Sciatic nerve (tissue), 2 donors: ENCODE data around the gene COL25A1. TPM values are rescaled to one million over a fixed set of nuclear protein-coding genes. Genes with fewer than 3 reads are reported as not detected.

ENCODE experiments used
- ATAC-seq: fragments of 200-7000 bp; cut with Tn5 transposase; one replicate; pipeline ENCODE4 v1.9.1; 2020; ENCODE audit warnings: mild to moderate bottlenecking, moderate library complexity
- DNase-seq: peaks from one replicate; pipeline ENCODE4 v3.0.0-alpha.2; 2020; ENCODE audit warnings: low spot score
- intact Hi-C: fragments of 100-400 bp; cut with DNase I; formaldehyde crosslinking; loops from one replicate; pipeline ENCODE4 v1.14.2; 2022
- total RNA-seq: library from RNA; stranded (reverse); fragmentation: NEBNext Ultra II Directional; extraction: Animal tissue kit (Norgen Biotek cat#: 25700); gene quantifications from one replicate; pipeline ENCODE4 v1.2.1, GENCODE V29; 2021
- donor health status: DM: no; HTN: no; CAD: no.
- donor health status: DM: no; HTN: no; CAD: no.

Gene COL25A1
- total RNA-seq, result 6.2 TPM

DNA sequence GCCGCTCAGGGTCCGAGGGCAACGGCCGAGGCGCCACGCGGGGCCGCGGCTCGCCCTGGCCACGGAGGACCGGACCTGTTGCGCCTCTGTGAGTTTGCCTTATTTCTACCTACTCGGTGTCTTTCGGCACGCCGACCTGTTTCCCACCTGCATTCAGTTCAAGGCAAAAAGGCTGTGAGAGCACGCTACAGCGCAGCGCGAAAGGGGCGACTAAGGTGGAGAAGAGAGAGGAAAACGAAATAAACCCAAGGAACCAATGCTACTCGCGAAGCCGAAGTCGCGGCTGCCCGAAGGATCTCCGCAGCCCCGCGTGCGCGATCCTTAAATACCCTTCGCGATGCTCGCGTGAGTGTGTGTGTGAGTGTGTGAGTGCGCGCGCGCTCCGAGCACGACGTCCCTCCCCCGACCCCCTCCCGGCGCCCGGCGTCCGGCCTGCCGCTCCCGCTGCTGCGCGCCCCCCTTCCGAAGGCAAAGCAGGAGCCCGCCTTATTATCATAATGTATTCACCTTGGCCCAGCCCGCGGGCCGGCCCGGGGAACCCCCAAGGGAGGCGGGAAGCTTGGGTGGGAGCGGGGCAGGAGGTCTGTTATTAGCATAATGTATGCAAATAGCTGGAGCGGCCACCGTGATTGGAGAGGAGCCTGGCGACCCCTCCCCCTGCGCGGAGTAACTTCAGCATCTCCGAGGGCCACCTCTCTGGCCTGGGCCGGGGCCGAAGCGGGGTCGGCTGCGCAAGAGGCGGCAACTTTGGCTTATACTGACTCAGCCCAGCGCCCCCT, at the start of gene COL25A1:
Gene COL25A1 (minus strand): TSS at position 298 of the 779 bp plus-strand sequence.
- DNase-seq (peak; percentile 69), ATAC-seq (peak; percentile 74)
- intact Hi-C loops, result no loop called here

DNA sequence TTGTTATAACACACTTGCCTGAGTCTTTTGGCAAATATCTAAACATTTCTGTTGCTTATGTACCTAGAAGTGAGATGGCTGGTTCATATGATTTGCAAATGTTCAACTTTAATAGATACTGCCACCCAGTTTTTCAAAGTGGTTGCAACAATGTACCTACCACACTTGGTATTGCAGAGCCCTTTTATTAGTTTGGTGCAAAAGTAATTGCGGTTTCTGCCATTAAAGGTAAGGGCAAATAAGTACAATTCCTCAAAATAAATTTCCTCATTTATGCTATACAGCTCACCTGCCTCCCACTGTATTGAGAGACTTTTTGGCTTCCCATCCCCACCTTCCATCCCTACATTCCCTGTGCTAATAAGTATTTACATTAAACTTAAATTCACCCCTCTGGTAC, 47.7 kb upstream of the COL25A1 start:
- intact Hi-C loops, result no loop called here
- DNase-seq, result no peak
- no peak for ATAC-seq

DNA sequence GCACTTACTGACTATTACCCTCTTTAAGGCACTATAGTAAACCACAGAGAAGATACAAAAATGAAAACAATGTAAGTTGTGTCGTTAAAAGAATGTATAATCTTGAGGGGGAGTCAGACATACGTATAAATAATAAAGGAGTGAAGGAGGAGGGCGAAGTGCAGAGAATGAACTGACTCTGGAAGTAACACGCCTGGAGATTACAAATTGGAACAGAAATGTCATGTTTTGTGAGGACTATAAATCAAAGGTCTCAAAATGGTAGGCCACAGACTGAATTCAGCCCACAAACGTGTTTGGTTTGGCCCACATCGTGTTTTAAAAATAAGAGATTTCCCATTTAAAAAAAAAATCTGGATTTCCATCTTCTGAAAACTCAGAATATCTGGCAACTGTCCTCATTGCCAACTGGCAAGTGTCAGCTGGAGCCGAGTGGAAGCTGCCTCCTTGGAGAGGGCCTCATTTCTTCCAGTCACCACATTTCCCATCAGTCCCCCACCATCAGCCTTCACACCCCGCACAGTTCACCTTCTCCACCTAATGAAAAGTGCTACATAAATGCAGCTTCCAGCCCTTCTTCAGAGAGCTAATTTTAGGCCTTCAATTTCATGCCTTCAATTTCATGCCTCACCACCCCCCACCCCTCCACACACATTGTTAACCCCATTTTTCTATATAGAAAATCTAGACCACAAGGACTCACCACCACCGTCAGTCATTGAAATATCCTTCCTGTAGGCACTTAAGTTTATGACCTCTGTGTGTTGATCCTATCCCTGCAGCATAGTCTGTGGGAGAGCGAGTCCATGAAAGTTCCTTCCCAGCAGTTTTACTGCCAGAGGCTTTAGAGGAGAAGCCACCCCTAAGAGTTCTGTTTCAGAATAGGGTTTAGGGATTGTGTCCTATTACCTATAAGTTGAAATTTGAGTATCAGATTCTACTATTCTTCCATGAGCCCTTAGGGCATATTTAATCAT, 32.0 kb upstream of the COL25A1 start:
- intact Hi-C loops, result no loop called here
- DNase-seq (no peak), ATAC-seq (peak; percentile 49)

GRCh38 chr4:109332926-109333464, 30.5 kb upstream of the COL25A1 start:
- ATAC-seq (no peak), DNase-seq (no peak)
- intact Hi-C loops, result no loop called here

- intact Hi-C loops, result no loop called here
- ATAC-seq (no peak), DNase-seq (no peak)
Observed at GRCh38 chr4:109327641-109328040, 25.2 kb upstream of the COL25A1 start.

- DNase-seq (no peak), ATAC-seq (no peak)
- intact Hi-C loops, result no loop called here
Observed at GRCh38 chr4:109325698-109326097, 23.2 kb upstream of the COL25A1 start.

DNA sequence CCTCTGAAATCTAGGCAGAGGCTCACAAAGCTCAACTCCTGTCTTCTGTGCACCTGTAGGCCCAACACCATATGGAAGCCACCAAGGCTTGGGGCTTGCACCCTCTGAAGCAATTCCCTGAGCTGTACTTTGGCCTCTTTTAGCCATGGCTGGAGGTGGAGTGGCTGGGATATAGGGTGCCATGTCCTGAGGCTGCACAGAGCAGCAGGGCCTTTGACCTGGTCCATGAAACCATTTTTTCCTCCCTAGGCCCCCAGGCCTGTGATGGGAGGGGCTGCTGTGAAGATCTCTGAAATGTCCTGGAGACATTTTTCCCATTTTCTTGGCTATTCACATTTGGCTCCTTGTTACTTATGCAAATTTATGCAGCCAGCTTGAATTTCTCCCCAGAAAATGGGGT, 20.9 kb upstream of the COL25A1 start:
- DNase-seq, result no peak
- intact Hi-C loops, result loop anchor here (2.0 kb wide), 1 partner anchor 25 kb away; no protein-coding TSS in a partner anchor
- no peak for ATAC-seq

GRCh38 chr4:109321232-109321631, 18.8 kb upstream of the COL25A1 start:
- intact Hi-C loops, result no loop called here
- DNase-seq (no peak), ATAC-seq (no peak)

- intact Hi-C loops, result no loop called here
- DNase-seq (no peak), ATAC-seq (no peak)
Observed at GRCh38 chr4:109319684-109320083, 17.2 kb upstream of the COL25A1 start.

DNA sequence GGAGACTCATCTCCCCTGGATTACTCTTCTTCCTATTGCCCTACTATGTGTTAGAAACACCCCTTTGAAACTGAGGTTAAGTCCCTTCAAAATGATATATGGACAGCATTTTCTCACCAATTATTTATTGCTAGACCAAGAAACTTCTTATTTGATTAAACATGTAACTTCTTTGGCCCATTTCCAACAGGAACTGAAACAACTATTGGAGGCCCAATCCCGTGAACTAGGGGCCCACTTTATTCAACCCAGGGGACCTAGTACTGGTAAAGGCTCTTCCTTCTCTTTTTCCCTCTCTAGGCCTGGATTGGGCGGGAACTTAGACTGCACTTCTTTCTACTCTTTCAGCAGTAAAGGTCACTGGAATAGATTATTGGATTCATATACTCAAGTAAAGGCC, 16.7 kb upstream of the COL25A1 start:
- DNase-seq (no peak), ATAC-seq (no peak)
- intact Hi-C loops, result no loop called here

DNA sequence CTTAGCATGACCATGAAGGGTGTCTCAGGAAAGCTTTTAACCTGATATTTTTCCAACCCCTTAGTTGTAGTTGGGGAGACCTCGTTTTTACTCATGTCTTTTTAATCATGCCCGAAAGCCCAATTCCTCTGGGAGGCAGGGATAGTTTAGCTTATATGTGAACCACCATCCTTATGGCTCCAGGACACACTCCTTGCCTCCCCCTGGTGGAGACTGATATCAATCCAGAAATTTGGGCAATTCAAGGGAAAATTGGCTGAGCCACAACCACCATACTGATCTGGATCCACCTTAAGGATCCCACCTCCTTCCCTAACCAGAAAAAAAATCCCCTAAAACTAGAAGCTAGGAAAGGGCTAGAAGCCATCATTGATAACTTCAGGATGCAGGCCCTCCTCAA, 13.4 kb upstream of the COL25A1 start:
- DNase-seq (no peak), ATAC-seq (no peak)
- intact Hi-C loops, result no loop called here

DNA sequence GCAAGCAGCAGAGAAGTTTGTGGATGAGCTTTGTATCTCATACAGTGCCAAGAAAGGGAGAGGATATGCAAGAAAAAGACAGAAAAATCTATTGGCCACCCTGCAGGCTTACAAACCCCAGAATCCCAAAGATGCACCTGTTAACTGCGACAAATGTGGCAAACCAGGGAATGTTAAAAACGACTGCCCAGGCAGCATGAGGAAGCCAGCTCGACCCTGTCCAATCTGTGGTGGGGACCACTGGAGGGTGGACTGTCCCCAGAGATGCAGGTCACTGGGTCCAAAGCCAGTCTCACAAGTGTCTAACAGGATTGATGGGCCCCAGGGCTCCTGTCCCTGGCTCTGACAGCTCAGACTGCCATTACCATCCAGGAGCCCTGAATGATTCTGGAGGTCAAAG, 12.9 kb upstream of the COL25A1 start:
- intact Hi-C loops, result no loop called here
- DNase-seq (no peak), ATAC-seq (no peak)

GRCh38 chr4:109313168-109314133, 11.0 kb upstream of the COL25A1 start:
- DNase-seq (no peak), ATAC-seq (no peak)
- intact Hi-C loops, result no loop called here

DNA sequence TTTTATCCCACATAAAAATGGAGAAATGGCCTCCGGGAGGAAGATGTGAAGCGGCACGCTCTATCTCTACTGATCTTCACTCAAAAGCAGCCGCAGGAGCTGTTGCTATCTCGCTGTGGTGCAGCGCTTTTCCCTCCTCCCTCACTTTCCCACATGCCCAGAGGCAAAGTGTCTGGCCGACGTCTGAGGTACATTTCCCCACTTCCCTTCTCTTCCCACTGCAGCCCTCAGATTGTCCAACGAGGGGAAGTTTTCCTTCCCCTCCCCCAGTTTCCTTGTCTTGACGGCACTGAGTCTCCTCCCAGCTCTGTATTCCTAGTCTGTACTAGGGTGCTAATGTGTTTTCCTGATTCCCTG, 660 bp upstream of the COL25A1 start:
- peak; percentile 64 for ATAC-seq
- no peak for DNase-seq
- intact Hi-C loops, result no loop called here

- DNase-seq, result no peak
- intact Hi-C loops, result no loop called here
- ATAC-seq, result peak; percentile 27
Observed at GRCh38 chr4:109301651-109302360, 652 bp downstream of the COL25A1 start.

- intact Hi-C loops, result loop anchor here (2.0 kb wide), 1 partner anchor 24 kb away; no protein-coding TSS in a partner anchor
- DNase-seq (no peak), ATAC-seq (no peak)
Observed at GRCh38 chr4:109298279-109299010, 4.0 kb downstream of the COL25A1 start.

GRCh38 chr4:109296527-109296926, 5.9 kb downstream of the COL25A1 start:
- ATAC-seq, result no peak
- DNase-seq, result no peak
- intact Hi-C loops, result no loop called here
